ENCODE measurements around the gene TMEM232.

Gene TMEM232

GRCh38 chr5:110409571-110409970 is 316.9 kb downstream of the TMEM232 start:
- no peak for TF ChIP-seq POLR2A (IDR thresholded peaks at IDR 0.05; ENCODE audit: low read depth, low read length)
- no peak for FAIRE-seq

DNA sequence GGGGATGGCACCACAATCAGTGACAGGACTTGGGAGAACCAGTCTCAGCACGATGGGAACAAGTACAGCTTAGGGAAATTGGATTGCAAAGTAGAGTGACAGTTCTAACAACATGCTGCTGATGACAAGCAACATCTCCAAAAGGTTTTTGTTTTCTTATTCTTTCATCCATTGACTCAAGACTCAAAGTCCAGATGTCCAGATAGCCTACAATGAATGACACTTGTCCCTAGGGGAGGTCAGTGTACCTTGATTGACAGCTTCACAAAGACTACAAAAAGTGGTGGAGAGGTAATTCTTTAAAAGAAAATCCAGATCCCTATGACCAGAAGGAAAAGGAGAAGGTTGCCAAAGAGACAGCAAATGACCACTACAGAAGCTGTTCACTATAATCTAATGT is 323.9 kb downstream of the TMEM232 start:
- FAIRE-seq (no peak), DNase-seq (ENCODE audit: insufficient read length, low spot score) (no peak)
- no peak for TF ChIP-seq POLR2A (IDR thresholded peaks at IDR 0.05; ENCODE audit: low read depth, low read length)

More at GRCh38 chr5:110409571-110409970, 316.9 kb downstream of the TMEM232 start:
- no peak for DNase-seq (ENCODE audit: insufficient read length, low spot score)

- TF ChIP-seq POLR2A (IDR thresholded peaks at IDR 0.05; ENCODE audit: low read depth, low read length): no peak
- FAIRE-seq: no peak
- no peak for DNase-seq (ENCODE audit: insufficient read length, low spot score)
These were observed 324.6 kb downstream of the TMEM232 start for GRCh38 chr5:110401881-110402280.

GRCh38 chr5:110398951-110399350 is 327.5 kb downstream of the TMEM232 start:
- no peak for FAIRE-seq
- TF ChIP-seq POLR2A (IDR thresholded peaks at IDR 0.05; ENCODE audit: low read depth, low read length): no peak
- no peak for DNase-seq (ENCODE audit: insufficient read length, low spot score)

DNA sequence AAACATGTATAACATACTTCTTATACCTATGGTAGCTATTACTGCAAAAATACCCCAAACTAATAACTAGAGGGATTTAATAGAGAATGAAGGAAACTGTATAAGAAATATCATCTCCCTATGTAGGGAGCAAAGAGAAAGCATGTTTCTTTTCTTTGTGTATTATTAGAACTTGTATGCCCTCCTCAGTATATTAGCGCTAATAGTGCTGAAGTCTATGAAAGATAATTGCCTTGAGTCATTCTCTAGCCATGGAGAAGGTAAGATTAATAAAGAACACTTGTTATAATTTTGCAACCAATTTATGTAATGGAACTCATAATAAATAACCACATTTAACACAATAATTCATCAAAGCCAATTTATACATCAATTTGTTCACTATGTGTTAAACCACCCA is 329.2 kb downstream of the TMEM232 start:
- FAIRE-seq (no peak), DNase-seq (ENCODE audit: insufficient read length, low spot score) (no peak)
- TF ChIP-seq POLR2A (IDR thresholded peaks at IDR 0.05; ENCODE audit: low read depth, low read length): no peak

GRCh38 chr5:110386782-110387181 is 339.7 kb downstream of the TMEM232 start:
- DNase-seq (ENCODE audit: insufficient read length, low spot score): no peak
- no peak for FAIRE-seq
- TF ChIP-seq POLR2A (IDR thresholded peaks at IDR 0.05; ENCODE audit: low read depth, low read length): no peak

GRCh38 chr5:110383231-110383630 is 343.2 kb downstream of the TMEM232 start:
- TF ChIP-seq POLR2A (IDR thresholded peaks at IDR 0.05; ENCODE audit: low read depth, low read length): no peak
- FAIRE-seq: no peak
- no peak for DNase-seq (ENCODE audit: insufficient read length, low spot score)

GRCh38 chr5:110377943-110378342 is 348.5 kb downstream of the TMEM232 start:
- TF ChIP-seq POLR2A (IDR thresholded peaks at IDR 0.05; ENCODE audit: low read depth, low read length): no peak
- FAIRE-seq: no peak

GRCh38 chr5:110377361-110377760 is 349.1 kb downstream of the TMEM232 start:
- TF ChIP-seq POLR2A (IDR thresholded peaks at IDR 0.05; ENCODE audit: low read depth, low read length): no peak
- DNase-seq (ENCODE audit: insufficient read length, low spot score) (no peak), FAIRE-seq (no peak)

More at GRCh38 chr5:110377943-110378342, 348.5 kb downstream of the TMEM232 start:
- DNase-seq (ENCODE audit: insufficient read length, low spot score): no peak

- TF ChIP-seq POLR2A (IDR thresholded peaks at IDR 0.05; ENCODE audit: low read depth, low read length): no peak
- no peak for FAIRE-seq
- no peak for DNase-seq (ENCODE audit: insufficient read length, low spot score)
These were observed 350.1 kb downstream of the TMEM232 start for GRCh38 chr5:110376281-110376951.

- no peak for DNase-seq (ENCODE audit: insufficient read length, low spot score)
- TF ChIP-seq POLR2A (IDR thresholded peaks at IDR 0.05; ENCODE audit: low read depth, low read length): no peak
- FAIRE-seq: no peak
These were observed 354.8 kb downstream of the TMEM232 start for GRCh38 chr5:110371725-110372041.

GRCh38 chr5:110371011-110371724 is 355.3 kb downstream of the TMEM232 start:
- TF ChIP-seq POLR2A (IDR thresholded peaks at IDR 0.05; ENCODE audit: low read depth, low read length): no peak
- DNase-seq (ENCODE audit: insufficient read length, low spot score): no peak
- FAIRE-seq: no peak
